Measurements from ENCODE around the gene TMEM151B. TPM values are rescaled to one million over a fixed set of nuclear protein-coding genes. Genes with fewer than 3 reads are reported as not detected.

Gene TMEM151B
- total RNA-seq, 1 donor from 2014 or later: not detected

DNA sequence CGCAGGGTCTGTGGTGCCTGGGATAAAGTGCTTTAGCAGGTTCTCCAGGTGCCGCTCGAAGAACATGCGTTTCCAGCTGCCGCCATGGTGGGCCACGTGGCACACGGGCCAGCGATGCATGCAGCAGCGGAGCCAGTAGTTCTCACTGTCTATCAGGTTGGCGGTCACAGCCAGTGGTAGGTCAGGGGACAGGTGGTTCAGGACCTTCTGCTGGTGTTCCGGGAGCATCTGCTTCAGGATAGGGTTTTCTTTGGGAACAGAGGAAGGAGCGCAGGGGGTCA lies 16.0 kb downstream of the TMEM151B start:
- Histone ChIP-seq H3K27ac (no peak overlapping the region), H3K4me1 (no peaks in the 10 kb centered on the region), H3K9me3 (no peaks in the 10 kb centered on the region), H3K27me3 (ENCODE audit: low read depth) (peaks cover 34% of the 10 kb centered on the region), H3K4me3 (no peak overlapping the region), H3K36me3 (no peaks in the 10 kb centered on the region)
- intact Hi-C loops (cut with DNase I): no loop called here
- DNase-seq: no peak
- ATAC-seq: no peak
- TF ChIP-seq, protein P1, sequence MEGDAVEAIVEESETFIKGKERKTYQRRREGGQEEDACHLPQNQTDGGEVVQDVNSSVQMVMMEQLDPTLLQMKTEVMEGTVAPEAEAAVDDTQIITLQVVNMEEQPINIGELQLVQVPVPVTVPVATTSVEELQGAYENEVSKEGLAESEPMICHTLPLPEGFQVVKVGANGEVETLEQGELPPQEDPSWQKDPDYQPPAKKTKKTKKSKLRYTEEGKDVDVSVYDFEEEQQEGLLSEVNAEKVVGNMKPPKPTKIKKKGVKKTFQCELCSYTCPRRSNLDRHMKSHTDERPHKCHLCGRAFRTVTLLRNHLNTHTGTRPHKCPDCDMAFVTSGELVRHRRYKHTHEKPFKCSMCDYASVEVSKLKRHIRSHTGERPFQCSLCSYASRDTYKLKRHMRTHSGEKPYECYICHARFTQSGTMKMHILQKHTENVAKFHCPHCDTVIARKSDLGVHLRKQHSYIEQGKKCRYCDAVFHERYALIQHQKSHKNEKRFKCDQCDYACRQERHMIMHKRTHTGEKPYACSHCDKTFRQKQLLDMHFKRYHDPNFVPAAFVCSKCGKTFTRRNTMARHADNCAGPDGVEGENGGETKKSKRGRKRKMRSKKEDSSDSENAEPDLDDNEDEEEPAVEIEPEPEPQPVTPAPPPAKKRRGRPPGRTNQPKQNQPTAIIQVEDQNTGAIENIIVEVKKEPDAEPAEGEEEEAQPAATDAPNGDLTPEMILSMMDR (IDR thresholded peaks at IDR 0.05): no peak

DNA sequence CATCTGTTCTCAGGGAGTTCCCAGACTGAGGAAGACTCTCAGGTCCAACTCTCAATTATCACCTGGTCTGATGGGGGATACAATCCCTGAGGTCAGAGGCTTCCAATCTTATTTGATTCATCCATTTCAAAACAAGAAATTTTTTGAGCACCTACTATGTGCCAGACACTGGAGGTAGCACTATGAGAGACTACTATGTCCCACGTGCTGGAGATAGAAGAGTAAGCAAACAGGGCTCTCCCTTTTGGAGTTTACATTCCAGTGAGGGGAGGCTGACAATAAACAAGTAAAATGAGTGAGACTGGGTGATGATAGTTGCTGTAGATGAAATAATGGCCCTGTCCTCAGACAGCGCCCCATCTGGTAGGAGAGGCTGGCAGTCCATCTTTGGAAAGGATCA lies 16.5 kb downstream of the TMEM151B start:
- no peaks in the 10 kb centered on the region for H3K4me1 ChIP-seq
- DNase-seq (no peak), ATAC-seq (no peak)
- H3K27me3 ChIP-seq (ENCODE audit: low read depth): peaks cover 38% of the 10 kb centered on the region
- H3K4me3 ChIP-seq: no peak overlapping the region
- no peaks in the 10 kb centered on the region for H3K9me3 ChIP-seq
- TF ChIP-seq, protein P1 (IDR thresholded peaks at IDR 0.05): no peak
- no peaks in the 10 kb centered on the region for H3K36me3 ChIP-seq
- intact Hi-C loops (cut with DNase I): no loop called here
- H3K27ac ChIP-seq: no peak overlapping the region

DNA sequence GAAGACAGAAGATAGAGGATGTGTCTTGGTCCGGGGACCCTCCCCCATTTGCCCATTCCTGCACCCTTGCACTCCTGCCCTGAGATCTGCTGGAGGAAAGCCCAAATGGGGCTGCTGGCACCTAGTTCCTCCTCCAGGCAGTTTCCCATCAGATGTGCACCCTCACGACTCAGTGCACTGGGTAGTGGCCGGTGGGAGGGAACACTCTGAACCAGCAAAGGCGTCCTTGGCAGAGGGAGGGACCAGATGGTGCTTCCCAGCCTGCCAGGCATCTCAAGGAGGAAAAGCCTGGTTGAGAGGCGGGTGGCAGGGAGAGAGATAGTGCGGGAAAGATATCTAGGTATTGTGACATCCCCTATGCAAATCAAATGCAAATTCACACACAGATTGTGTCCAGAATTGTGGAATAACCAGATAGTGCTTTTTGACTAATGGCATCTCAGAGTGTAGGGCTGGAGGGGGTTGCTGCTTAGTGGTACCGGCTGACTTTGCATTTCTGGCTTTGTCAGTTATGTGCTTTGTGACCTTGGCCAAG lies 19.5 kb downstream of the TMEM151B start:
- Histone ChIP-seq H3K4me1 (no peaks in the 10 kb centered on the region), H3K27ac (no peak overlapping the region), H3K27me3 (ENCODE audit: low read depth) (peaks cover 65% of the 10 kb centered on the region), H3K4me3 (no peak overlapping the region), H3K9me3 (no peaks in the 10 kb centered on the region), H3K36me3 (no peaks in the 10 kb centered on the region)
- intact Hi-C loops (cut with DNase I): no loop called here
- TF ChIP-seq, protein P1 (IDR thresholded peaks at IDR 0.05): no peak
- DNase-seq: no peak
- no peak for ATAC-seq

DNA sequence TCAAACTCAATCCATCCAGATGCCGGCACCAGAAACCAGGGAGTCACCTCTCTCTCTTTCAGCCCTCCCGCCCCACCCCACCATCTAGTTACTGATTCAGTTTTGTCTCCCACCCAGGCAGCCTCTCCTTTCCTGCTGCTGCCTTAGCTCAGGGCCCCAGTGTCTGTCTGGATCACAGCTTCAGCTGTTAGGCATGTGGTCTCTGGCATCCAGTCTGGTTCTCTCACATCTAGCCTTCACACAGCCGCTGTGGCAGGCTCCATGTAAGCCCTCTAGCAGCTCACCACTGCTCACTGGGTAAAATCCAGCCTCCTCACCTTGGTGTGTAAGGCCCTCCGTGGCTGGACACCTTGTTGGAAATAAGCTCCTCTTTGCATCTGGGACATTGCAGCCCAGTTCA lies 21.6 kb downstream of the TMEM151B start:
- Histone ChIP-seq H3K4me1 (peaks cover 2% of the 10 kb centered on the region), H3K36me3 (no peaks in the 10 kb centered on the region), H3K27ac (no peak overlapping the region), H3K9me3 (no peaks in the 10 kb centered on the region), H3K4me3 (no peak overlapping the region), H3K27me3 (ENCODE audit: low read depth) (peaks cover 85% of the 10 kb centered on the region)
- TF ChIP-seq, protein P1 (IDR thresholded peaks at IDR 0.05): no peak
- intact Hi-C loops (cut with DNase I): no loop called here
- ATAC-seq: no peak
- DNase-seq: no peak

DNA sequence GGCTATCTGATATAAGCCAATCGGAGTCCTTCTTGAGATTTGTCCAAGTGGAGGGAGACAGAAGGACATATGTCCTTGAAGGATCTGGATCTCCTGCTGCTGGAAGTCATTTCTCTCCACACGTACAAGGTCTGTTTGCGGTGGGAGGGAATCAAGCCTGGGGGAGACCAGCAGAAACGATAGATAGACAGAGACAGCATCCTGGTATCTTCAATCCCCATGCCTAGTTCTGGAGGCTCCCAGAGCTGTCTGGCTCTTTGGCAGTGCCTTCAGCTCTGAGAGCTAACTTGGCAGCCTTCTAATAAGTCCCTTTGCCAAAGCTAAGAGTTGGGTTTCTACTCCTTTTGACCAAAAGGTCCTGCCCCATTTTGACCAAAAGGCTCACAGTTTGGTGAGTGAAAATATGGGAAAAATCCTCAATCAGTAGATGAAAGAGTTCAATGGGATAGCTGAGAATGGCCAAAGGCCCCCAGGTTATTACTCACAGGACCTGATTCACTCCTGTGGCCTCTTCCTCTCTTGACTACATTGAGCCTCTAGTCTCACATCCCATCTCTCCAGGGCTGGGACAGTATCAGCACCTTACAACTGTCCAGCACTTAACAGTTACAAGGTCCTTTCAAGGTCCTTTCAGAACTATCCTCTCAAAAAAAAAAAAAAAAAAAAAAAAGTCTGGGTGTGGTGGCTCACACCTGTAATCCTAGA lies 22.6 kb downstream of the TMEM151B start:
- Histone ChIP-seq H3K27me3 (ENCODE audit: low read depth) (peaks cover 85% of the 10 kb centered on the region), H3K36me3 (no peaks in the 10 kb centered on the region), H3K4me1 (peaks cover 12% of the 10 kb centered on the region), H3K9me3 (no peaks in the 10 kb centered on the region), H3K4me3 (no peak overlapping the region), H3K27ac (no peak overlapping the region)
- ATAC-seq (no peak), DNase-seq (no peak)
- TF ChIP-seq, protein P1 (IDR thresholded peaks at IDR 0.05): no peak
- intact Hi-C loops (cut with DNase I): no loop called here

All from lower lobe of right lung (tissue), 2 donors.